Parathyroid adenoma (tissue), 2 donors: ENCODE data around the gene CENPN.

Source experiments
- H2AFZ ChIP-seq: fragments of 300-600 bp; sonication (generic); one replicate; pipeline ENCODE4 v1.7.0; 2017; ENCODE audit warnings: antibody characterized with exemption, mild to moderate bottlenecking
- H3K27ac ChIP-seq: fragments of 300-600 bp; sonication (generic); one replicate; pipeline ENCODE4 v1.7.0; 2017
- H3K27me3 ChIP-seq: fragments of 300-600 bp; sonication (generic); one replicate; pipeline ENCODE4 v1.7.0; 2017; ENCODE audit warnings: low read length; ENCODE audit not compliant: control insufficient read depth, insufficient read depth
- H3K36me3 ChIP-seq: fragments of 300-600 bp; sonication (generic); one replicate; pipeline ENCODE4 v1.7.0; 2017; ENCODE audit warnings: low read length; ENCODE audit not compliant: control insufficient read depth, insufficient read depth
- H3K4me1 ChIP-seq: fragments of 300-600 bp; sonication (generic); one replicate; pipeline ENCODE4 v1.7.0; 2017; ENCODE audit warnings: control low read depth
- H3K4me2 ChIP-seq: fragments of 300-600 bp; sonication (generic); one replicate; pipeline ENCODE4 v1.7.0; 2017; ENCODE audit warnings: low read length
- H3K4me3 ChIP-seq: fragments of 300-600 bp; sonication (generic); one replicate; pipeline ENCODE4 v1.7.0; 2017; ENCODE audit warnings: low read depth, low read length
- H3K79me2 ChIP-seq: fragments of 300-600 bp; sonication (generic); one replicate; pipeline ENCODE4 v1.7.0; 2017; ENCODE audit warnings: control low read depth
- H3K9ac ChIP-seq: fragments of 300-600 bp; sonication (generic); one replicate; pipeline ENCODE4 v1.7.0; 2017; ENCODE audit warnings: mild to moderate bottlenecking
- H3K9me3 ChIP-seq: fragments of 300-600 bp; sonication (generic); one replicate; pipeline ENCODE4 v1.7.0; 2017; ENCODE audit warnings: low read length; ENCODE audit not compliant: control insufficient read depth
- CTCF ChIP-seq: fragments of 300-600 bp; sonication (generic); IDR thresholded peaks from one replicate; pipeline ENCODE4 v1.7.0; 2017; ENCODE audit warnings: antibody characterized with exemption, mild to moderate bottlenecking
- donor health status: primary hyperparathyroidism.

Gene CENPN

GRCh38 chr16:80984124-80984892 lies 22.7 kb upstream of the CENPN start:
- H3K27ac ChIP-seq, result no peak overlapping the region
- no peak overlapping the region for H3K9ac ChIP-seq
- peaks cover 5% of the 10 kb centered on the region for H3K79me2 ChIP-seq
- H3K4me2 ChIP-seq, result no peak overlapping the region
- H3K4me1 ChIP-seq, result no peaks in the 10 kb centered on the region
- H3K4me3 ChIP-seq, result no peak overlapping the region
- H2AFZ ChIP-seq, result no peak overlapping the region
- TF ChIP-seq CTCF, result no peak
- no peaks in the 10 kb centered on the region for H3K9me3 ChIP-seq
- H3K27me3 ChIP-seq, result no peaks in the 10 kb centered on the region
- H3K36me3 ChIP-seq, result no peaks in the 10 kb centered on the region

- H3K79me2 ChIP-seq, result peaks cover 5% of the 10 kb centered on the region
- no peak for TF ChIP-seq CTCF
- H3K9me3 ChIP-seq, result no peaks in the 10 kb centered on the region
- no peak overlapping the region for H3K4me3 ChIP-seq
- H3K4me1 ChIP-seq, result no peaks in the 10 kb centered on the region
- no peaks in the 10 kb centered on the region for H3K36me3 ChIP-seq
- no peak overlapping the region for H2AFZ ChIP-seq
- H3K27me3 ChIP-seq, result no peaks in the 10 kb centered on the region
- no peak overlapping the region for H3K9ac ChIP-seq
- H3K27ac ChIP-seq, result no peak overlapping the region
- H3K4me2 ChIP-seq, result no peak overlapping the region
These were observed 21.4 kb upstream of the CENPN start for GRCh38 chr16:80985611-80986010.

GRCh38 chr16:80986557-80986956 lies 20.5 kb upstream of the CENPN start:
- no peaks in the 10 kb centered on the region for H3K36me3 ChIP-seq
- no peaks in the 10 kb centered on the region for H3K9me3 ChIP-seq
- no peak for TF ChIP-seq CTCF
- no peaks in the 10 kb centered on the region for H3K27me3 ChIP-seq
- H2AFZ ChIP-seq, result no peak overlapping the region
- peaks cover 9% of the 10 kb centered on the region for H3K79me2 ChIP-seq
- H3K27ac ChIP-seq, result no peak overlapping the region
- H3K4me1 ChIP-seq, result no peaks in the 10 kb centered on the region
- H3K4me3 ChIP-seq, result no peak overlapping the region
- no peak overlapping the region for H3K4me2 ChIP-seq
- H3K9ac ChIP-seq, result no peak overlapping the region

GRCh38 chr16:80988756-80989155 lies 18.3 kb upstream of the CENPN start:
- Histone ChIP-seq H3K79me2 (peaks cover 9% of the 10 kb centered on the region), H2AFZ (no peak overlapping the region), H3K27me3 (no peaks in the 10 kb centered on the region), H3K9ac (no peak overlapping the region), H3K4me3 (no peak overlapping the region), H3K4me1 (no peaks in the 10 kb centered on the region), H3K9me3 (no peaks in the 10 kb centered on the region), H3K4me2 (no peak overlapping the region), H3K36me3 (no peaks in the 10 kb centered on the region), H3K27ac (no peak overlapping the region)
- no peak for TF ChIP-seq CTCF

- no peak overlapping the region for H2AFZ ChIP-seq
- H3K9ac ChIP-seq, result no peak overlapping the region
- H3K4me2 ChIP-seq, result no peak overlapping the region
- peaks cover 9% of the 10 kb centered on the region for H3K79me2 ChIP-seq
- H3K27ac ChIP-seq, result no peak overlapping the region
- no peak for TF ChIP-seq CTCF
- no peaks in the 10 kb centered on the region for H3K27me3 ChIP-seq
- H3K4me3 ChIP-seq, result no peak overlapping the region
- no peaks in the 10 kb centered on the region for H3K36me3 ChIP-seq
- H3K4me1 ChIP-seq, result no peaks in the 10 kb centered on the region
- H3K9me3 ChIP-seq, result no peaks in the 10 kb centered on the region
These were observed 17.2 kb upstream of the CENPN start for GRCh38 chr16:80989801-80990200.
